ENCODE measurements around the gene NFYA.

Gene NFYA

DNA sequence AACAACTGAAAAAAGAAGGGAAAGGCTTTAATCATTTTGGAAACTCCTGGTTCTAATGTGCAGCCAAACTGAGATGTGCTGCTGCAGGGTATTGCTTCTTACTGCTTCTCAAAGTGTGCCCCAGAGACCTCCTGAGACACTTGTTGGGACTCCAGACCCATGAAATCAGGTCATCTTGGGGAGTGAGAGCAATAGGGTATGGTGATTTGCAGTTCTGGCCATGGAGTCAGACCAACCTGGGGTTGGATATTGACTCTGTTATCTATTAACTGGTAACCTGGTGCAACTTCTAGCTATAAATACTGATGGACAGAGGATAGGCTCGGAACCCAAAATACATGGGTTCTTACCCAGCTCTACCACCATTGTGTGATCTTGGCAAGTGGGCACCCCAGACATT lies 26.7 kb upstream of the NFYA start:
- no peak for DNase-seq (ENCODE audit: low read depth in 3 of 3)

- DNase-seq (ENCODE audit: low read depth in 3 of 3), result no peak
Observed at GRCh38 chr6:41047306-41047705, 25.5 kb upstream of the NFYA start.

DNA sequence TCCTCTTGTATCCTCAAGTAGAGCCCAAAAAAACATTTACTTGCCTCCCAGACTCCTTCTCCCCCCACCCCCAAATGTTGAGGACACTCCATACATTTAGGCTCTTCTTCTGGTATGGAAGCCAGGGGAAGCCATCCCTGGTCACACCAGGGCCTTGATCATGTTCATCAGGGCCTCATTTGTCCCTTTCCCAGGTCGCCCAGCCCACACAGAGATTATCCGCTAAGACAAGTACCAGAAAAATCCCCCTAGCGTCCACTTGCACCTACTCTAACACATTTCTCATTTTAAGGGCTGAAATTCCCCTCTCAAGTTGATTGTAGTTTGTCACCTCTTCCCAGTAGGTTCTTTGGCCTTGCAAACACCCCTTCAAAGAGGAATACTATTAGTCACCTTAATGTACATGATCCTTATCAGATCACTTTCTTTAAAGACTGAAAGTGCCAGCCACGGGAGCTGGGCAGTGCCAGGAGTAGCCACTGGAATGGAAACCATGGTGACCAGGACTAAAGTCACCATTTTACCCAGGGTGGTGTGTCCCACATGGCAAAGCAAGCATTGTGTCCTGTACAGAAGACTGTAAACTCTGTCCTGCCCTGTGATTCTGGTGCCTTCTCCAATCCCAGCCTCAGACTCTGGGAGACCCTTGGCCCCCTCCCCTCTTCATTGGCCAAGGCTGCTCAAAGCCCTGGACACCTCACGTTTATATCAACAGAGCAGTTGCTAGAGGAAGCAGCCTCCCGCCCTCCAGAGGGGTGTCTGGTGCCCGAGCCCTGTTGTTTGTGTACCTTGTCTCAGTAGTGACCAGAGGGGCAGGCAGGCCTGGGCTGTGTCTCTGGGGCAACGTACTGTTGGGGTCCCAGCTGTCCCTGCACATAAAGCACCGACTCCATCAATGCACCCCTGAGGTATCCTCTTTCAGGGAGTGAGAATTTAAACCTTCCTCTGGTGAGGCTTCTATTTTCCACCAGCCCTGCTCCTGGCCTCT lies 24.7 kb upstream of the NFYA start:
- DNase-seq (ENCODE audit: low read depth in 3 of 3), result no peak

DNA sequence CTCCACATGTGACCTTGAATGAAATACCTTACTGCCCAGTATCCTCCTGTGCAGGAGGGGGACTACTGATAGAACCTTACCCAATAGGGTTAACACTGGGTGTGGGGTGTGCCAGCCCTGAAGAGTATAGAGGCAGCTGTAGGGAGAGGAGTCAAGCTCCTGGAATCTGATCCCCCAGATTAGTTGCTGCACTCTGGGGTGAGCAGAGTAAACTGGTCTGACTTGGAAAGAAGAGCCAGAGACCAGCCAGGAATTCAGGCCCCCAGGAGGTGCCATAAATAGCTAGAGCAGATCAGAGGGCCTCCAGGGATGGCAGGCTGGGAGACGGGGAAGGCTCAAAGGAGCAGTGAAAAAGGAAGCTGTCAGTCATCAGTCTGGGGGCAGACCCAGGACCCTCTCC lies 23.3 kb upstream of the NFYA start:
- no peak for DNase-seq (ENCODE audit: low read depth in 3 of 3)

DNA sequence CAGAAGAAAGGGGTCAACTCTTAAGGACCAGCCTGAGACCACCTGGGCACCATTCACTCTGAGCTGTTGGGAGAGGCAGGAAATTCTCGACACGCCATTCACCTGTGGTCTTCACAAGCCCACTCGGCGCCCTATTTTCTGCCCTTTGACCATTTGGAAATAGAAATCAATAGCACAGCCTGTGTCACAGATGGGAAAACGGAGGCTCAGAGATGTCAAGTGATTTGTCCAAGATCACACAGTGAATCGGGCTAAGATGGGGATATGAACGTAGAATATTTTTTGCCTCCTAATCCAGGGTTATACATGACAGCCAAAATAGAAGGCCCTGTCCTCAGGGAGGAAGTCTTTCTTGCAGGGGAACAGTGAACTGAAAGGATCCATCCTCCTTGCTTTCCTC lies 22.8 kb upstream of the NFYA start:
- DNase-seq (ENCODE audit: low read depth in 3 of 3), result no peak

GRCh38 chr6:41050536-41050935 lies 22.2 kb upstream of the NFYA start:
- DNase-seq (ENCODE audit: low read depth in 3 of 3), result no peak

DNA sequence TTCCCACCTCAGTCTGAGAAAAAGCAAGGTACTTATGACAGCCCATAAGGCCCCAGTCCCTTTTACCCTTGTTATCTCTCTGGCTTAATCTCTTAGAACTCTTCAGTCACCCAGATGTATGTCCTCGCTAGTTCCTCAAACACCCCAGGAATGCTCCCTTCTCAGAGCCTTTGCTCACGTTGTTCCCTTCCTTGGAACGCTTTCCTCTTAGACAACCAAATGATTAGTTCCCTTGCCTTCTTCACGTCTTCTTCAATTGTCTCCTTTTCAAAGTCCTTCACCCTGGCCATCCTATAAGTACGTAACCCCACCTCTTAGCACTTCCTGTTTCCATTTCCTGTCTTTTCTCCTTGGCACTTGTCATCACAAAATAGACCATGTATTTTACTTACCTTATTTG lies 20.9 kb upstream of the NFYA start:
- DNase-seq (ENCODE audit: low read depth in 3 of 3), result no peak

DNA sequence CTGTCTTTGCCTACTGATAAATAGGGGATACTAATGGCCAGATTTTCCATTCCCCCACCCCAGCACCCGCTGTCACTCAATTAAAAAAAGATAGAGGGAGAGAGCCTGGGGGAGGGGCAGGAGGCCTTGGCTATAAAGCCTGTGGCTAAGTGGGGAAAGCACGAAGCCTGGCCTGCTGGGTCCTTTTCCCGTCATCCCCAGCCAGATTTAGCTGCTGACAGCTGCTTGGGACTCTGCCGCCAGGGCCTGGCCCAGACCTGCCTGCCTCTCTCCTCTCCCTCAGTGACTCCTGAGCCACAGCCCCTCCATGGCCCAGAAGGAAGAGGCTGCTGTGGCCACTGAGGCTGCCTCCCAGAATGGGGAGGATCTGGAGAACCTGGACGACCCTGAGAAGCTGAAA lies 19.7 kb upstream of the NFYA start, which contains the start of gene APOBEC2:
Gene APOBEC2, plus strand, starts transcription at position 162 of the 400 bp plus-strand sequence. Its CDS starts 146 bp downstream, at position 308.
- no peak for DNase-seq (ENCODE audit: low read depth in 3 of 3)

- no peak for DNase-seq (ENCODE audit: low read depth in 3 of 3)
Observed at GRCh38 chr6:41054511-41054910, 18.3 kb upstream of the NFYA start.

DNA sequence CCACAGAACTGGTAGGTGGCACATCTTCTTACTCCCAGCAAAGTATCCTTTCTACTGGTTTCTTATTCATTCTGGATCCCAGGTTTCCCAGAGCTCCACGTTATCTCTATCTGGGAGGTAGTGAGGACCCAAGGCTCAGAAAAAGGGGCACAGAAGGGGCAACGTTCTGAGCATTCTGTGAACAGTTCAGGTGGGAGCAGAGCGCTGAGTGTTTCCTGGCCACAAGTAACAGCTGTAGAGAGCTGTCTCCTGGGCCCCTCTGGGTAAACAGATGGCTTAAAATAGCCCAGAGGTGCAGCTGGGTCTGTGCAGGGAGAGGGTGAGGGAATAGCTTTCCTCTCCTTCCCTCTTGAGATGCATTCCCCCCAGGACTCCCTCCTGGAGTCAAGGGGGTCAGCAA lies 17.6 kb upstream of the NFYA start:
- DNase-seq (ENCODE audit: low read depth in 3 of 3), result no peak

DNA sequence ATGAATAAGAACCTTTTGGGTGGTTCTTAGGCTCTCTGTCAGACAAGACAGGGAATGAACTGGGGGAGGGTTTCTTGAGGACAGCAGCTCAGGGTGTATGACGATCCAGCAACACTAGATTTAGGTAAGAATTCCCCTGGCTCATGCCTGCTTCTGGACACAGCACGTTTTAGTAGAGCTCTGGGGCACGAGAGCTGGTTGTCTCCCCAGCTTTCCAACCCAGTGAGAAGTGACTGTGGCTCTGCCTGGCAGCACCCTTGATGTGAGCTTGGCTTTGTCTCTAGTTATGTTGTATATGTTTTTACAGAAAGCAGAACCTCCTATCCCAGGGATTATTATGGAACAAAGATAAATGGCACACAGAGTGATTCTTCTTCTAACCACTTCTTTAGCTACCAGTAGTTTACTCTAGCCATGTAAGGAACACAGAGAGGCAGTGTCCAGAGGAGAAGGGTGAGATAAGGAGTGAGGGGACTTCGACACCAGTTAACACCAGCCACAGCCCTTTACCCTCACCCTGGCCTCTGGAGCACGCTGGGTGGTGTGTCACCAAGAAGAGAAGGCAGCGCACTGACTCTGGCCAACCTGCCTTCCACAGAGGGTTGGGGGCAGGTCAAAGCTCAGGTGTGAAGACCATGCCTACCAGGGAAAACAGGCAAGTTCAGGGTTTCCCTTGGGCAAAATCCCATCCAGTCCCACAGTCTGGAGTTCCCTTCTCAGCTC lies 15.8 kb upstream of the NFYA start:
- no peak for DNase-seq (ENCODE audit: low read depth in 3 of 3)

GRCh38 chr6:41058783-41059181 lies 14.0 kb upstream of the NFYA start:
- DNase-seq (ENCODE audit: low read depth in 3 of 3), result no peak

DNA sequence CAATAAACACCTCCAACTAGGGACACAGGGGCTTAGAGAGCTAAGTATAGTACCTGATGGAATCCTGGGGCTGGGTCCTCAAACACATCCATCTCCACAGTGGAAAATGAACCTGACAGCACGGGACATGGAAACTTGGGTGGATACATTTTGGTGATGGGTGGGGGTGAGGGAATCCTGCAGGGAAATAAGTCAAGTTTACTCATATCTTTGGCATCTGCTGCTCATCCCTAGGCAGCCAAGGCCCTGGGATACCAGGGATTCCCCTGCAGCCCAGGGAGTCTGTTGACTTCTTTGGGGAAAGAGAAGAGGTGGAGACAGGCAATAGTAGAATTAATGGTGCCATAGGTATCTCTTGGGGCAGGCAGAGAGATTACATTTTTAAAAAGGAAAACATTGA lies 13.2 kb upstream of the NFYA start:
- DNase-seq (ENCODE audit: low read depth in 3 of 3), result no peak

DNA sequence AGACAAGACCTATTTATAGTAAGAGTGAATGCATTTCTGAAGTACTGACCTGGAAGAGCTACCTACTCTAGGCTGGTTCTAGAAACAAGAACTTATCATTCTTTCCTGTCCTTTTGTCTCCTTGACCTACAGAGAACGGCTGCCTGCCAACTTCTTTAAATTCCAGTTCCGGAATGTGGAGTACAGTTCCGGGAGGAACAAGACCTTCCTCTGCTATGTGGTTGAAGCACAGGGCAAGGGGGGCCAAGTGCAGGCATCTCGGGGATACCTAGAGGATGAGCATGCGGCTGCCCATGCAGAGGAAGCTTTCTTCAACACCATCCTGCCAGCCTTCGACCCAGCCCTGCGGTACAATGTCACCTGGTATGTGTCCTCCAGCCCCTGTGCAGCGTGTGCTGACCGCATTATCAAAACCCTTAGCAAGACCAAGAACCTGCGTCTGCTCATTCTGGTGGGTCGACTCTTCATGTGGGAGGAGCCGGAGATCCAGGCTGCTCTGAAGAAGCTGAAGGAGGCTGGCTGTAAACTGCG lies 11.5 kb upstream of the NFYA start:
- no peak for DNase-seq (ENCODE audit: low read depth in 3 of 3)

GRCh38 chr6:41062056-41062455 lies 10.7 kb upstream of the NFYA start:
- no peak for DNase-seq (ENCODE audit: low read depth in 3 of 3)

GRCh38 chr6:41063884-41064285 lies 8.9 kb upstream of the NFYA start:
- no peak for DNase-seq (ENCODE audit: low read depth in 3 of 3)

GRCh38 chr6:41064841-41065240 lies 7.9 kb upstream of the NFYA start:
- DNase-seq (ENCODE audit: low read depth in 3 of 3), result no peak

DNA sequence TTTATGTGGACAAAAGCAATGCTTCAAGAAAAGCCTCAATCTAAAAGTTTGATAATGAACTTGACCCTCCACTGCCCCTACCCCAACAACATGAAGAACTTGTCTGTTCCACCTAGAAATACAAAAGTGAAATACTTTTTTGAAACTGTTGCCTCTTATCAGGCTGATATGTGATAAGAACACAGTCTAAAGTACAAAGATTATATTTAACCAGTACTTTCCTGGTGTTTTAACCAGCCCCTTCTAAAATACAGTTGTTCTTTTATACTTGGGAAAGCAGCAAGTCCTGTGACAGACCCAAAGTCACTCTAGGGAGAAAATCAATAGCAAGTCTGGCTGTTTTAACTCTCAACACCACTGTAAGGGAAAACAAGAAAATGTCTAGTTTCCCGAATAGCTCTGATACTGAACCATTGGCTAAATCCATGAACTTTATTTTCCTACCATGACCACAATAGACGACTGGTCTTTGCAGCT lies 7.2 kb upstream of the NFYA start:
- no peak for DNase-seq (ENCODE audit: low read depth in 3 of 3)

- peak; percentile 13 to 45 (median 32) for DNase-seq (ENCODE audit: low read depth in 3 of 3)
Observed at GRCh38 chr6:41066867-41067304, 5.9 kb upstream of the NFYA start.

- peak in 2 of 3 donors; percentile 44 to 55 for DNase-seq (ENCODE audit: low read depth in 3 of 3)
Observed at GRCh38 chr6:41071501-41071922, 1.3 kb upstream of the NFYA start.

GRCh38 chr6:41071923-41072835 lies 595 bp upstream of the NFYA start, which contains the start of gene OARD1:
Gene OARD1, minus strand, starts transcription at chr6:41072356. Its CDS starts 722 bp downstream, at chr6:41071634.
- DNase-seq (ENCODE audit: low read depth in 3 of 3), result peak; percentile 97 to 100 (median 100)

Measured in stimulated activated CD4-positive, alpha-beta T cell treated with anti-CD3 and anti-CD28 coated beads, TNF-alpha, amount 100 ng/mL, for 48 hours (primary cell).